22Rv1 (cell line): ENCODE data around the gene KRT24.

ENCODE experiments used
- ZFX ChIP-seq: fragments of 450-650 bp; IDR thresholded peaks from 2 replicates; pipeline ENCODE4 v1.6.1; 2017; ENCODE audit warnings: antibody characterized with exemption, borderline replicate concordance
- TF ChIP-seq, protein P1 (sequence below): fragments of 450-650 bp; IDR thresholded peaks from 2 replicates; pipeline ENCODE4 v1.5.1; 2017; ENCODE audit warnings: mild to moderate bottlenecking

DNA sequence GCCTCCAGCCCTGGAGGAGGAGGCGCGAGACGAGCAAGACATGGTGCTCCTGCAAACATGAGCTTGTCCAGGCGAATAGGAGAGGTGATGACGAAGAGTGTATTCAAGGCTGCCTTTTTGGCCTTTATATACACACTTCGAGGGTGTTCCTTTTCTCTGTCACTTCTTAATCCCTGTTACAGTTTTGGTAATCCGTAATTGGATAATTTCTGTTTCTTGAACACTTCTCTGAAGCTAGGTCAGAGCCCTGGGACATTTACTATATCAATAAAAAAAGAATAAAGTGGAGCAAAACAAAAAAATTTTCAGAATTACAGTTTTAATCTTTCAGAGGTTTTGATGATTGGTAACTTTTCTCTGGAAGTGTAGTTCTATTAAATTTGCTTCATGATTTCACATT, at the start of gene KRT24:
- TF ChIP-seq, protein P1, sequence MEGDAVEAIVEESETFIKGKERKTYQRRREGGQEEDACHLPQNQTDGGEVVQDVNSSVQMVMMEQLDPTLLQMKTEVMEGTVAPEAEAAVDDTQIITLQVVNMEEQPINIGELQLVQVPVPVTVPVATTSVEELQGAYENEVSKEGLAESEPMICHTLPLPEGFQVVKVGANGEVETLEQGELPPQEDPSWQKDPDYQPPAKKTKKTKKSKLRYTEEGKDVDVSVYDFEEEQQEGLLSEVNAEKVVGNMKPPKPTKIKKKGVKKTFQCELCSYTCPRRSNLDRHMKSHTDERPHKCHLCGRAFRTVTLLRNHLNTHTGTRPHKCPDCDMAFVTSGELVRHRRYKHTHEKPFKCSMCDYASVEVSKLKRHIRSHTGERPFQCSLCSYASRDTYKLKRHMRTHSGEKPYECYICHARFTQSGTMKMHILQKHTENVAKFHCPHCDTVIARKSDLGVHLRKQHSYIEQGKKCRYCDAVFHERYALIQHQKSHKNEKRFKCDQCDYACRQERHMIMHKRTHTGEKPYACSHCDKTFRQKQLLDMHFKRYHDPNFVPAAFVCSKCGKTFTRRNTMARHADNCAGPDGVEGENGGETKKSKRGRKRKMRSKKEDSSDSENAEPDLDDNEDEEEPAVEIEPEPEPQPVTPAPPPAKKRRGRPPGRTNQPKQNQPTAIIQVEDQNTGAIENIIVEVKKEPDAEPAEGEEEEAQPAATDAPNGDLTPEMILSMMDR: no peak
- no peak for TF ChIP-seq ZFX
